Measurements from ENCODE around the gene WDR45. TPM values are rescaled to one million over a fixed set of nuclear protein-coding genes. Genes with fewer than 3 reads are reported as not detected.

Gene WDR45
- total RNA-seq, 4 donors from 2014 or later = 90.8 to 131 (median 116) TPM

DNA sequence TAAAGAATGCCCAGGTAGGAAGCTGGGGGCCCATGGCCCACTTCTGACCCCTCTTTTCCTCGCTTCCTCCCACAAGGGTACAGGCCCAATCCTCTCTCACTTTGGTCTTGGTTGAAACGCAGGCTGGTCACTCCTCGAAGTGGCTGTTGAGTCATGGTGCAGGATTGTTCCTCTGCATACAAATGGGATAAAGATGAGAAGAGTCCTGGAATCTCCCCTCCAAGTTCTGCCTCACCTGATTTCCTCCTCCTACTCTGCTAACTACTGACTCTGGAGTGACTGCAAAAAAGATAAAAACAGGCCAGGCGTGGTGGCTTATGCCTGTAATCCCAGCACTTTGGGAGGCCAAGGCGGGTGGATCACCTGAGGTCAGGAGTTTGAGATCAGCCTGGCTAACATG is 1.7 kb downstream of the WDR45 start:
- ATAC-seq (ENCODE audit: low FRiP score) = no peak

GRCh38 chrX:49075347-49075746 is 4.3 kb downstream of the WDR45 start:
- DNase-seq (ENCODE audit: low spot score) (no peak), ATAC-seq (ENCODE audit: low FRiP score) (no peak)
- TF ChIP-seq, protein P1, sequence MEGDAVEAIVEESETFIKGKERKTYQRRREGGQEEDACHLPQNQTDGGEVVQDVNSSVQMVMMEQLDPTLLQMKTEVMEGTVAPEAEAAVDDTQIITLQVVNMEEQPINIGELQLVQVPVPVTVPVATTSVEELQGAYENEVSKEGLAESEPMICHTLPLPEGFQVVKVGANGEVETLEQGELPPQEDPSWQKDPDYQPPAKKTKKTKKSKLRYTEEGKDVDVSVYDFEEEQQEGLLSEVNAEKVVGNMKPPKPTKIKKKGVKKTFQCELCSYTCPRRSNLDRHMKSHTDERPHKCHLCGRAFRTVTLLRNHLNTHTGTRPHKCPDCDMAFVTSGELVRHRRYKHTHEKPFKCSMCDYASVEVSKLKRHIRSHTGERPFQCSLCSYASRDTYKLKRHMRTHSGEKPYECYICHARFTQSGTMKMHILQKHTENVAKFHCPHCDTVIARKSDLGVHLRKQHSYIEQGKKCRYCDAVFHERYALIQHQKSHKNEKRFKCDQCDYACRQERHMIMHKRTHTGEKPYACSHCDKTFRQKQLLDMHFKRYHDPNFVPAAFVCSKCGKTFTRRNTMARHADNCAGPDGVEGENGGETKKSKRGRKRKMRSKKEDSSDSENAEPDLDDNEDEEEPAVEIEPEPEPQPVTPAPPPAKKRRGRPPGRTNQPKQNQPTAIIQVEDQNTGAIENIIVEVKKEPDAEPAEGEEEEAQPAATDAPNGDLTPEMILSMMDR (IDR thresholded peaks at IDR 0.05) = no peak

More for the DNA sequence above, 1.7 kb downstream of the WDR45 start:
- TF ChIP-seq, protein P1 (IDR thresholded peaks at IDR 0.05) = no peak
- no peak for DNase-seq (ENCODE audit: low spot score)

DNA sequence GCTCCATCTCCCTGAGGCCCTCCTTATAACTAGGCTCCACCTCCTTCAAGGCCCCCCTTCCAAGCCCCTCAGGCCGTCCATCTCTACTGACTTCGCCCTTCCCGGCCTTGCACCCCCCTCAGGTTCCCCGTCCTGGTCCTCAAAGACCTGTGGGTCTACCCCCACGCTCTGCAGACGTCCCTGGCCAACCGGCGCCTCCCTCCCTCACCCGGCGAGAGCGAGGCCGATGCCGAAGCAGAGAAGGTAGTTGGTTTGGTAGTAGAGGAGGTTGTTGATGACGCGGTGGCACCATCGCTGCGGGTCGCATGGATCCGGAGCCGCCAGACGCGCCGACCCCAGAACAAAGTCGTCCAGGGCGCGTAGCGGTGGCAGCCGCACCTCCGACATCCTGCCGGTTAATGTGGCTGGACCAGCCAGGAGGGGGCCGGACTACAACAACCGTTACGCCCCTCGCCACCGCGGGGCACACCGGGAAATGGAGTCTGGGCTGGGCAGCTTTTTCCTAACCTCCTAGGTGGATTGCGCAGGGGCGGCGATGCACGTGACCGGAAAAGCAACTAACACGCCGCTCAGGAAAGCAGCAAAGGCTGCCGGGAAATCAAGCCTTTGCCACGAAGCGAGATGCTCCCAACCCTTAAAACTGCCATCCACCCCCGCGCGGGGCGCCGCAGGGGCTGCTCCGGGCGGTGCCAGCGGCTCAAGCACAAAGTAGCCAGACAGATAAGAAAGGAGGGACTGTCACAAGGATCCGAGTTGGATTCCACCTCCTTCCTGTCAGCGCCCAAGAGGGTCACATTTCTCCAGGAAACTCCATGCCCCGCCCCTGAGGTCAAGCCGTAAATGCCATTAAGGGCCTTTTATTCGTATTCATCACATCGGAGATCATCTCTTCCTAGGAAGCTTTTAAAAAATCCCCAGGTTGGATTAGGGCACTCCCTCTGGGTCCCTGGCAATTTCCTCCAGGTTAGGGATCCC is 5.8 kb downstream of the WDR45 start, which contains the start of gene PRAF2:
Gene PRAF2, minus strand, starts transcription at position 402 of the 975 bp plus-strand sequence. Its CDS starts 15 bp downstream, at position 387.
- ATAC-seq (ENCODE audit: low FRiP score) (peak; percentile 82), DNase-seq (ENCODE audit: low spot score) (peak; percentile 89)
- TF ChIP-seq, protein P1 (IDR thresholded peaks at IDR 0.05) = no peak

- DNase-seq (ENCODE audit: low spot score) = no peak
- TF ChIP-seq, protein P1 (IDR thresholded peaks at IDR 0.05) = no peak
- ATAC-seq (ENCODE audit: low FRiP score) = no peak
Measured at GRCh38 chrX:49072712-49073095, 7.0 kb downstream of the WDR45 start.

- DNase-seq (ENCODE audit: low spot score) (no peak), ATAC-seq (ENCODE audit: low FRiP score) (peak; percentile 77)
- TF ChIP-seq, protein P1 (IDR thresholded peaks at IDR 0.05) = no peak
Measured at GRCh38 chrX:49071877-49072711, 7.6 kb downstream of the WDR45 start.

GRCh38 chrX:49070988-49071387 is 8.7 kb downstream of the WDR45 start:
- TF ChIP-seq, protein P1 (IDR thresholded peaks at IDR 0.05) = no peak
- no peak for ATAC-seq (ENCODE audit: low FRiP score)
- DNase-seq (ENCODE audit: low spot score) = no peak

All from omental fat pad (tissue), 4 donors.